ENCODE data around the gene STMND1.

The STMND1 gene

GRCh38 chr6:17120019-17120418 lies 18.2 kb downstream of the STMND1 start:
- no peak overlapping the region for H3K9ac ChIP-seq (ENCODE audit: low read depth in 1 of 2, low read length in 2 of 2)
- no peaks in the 10 kb centered on the region for H3K27me3 ChIP-seq (ENCODE audit: control insufficient read depth in 1 of 2, insufficient read depth in 2 of 2, low read length in 2 of 2)
- H3K4me1 ChIP-seq (ENCODE audit: control insufficient read depth in 1 of 2, insufficient read depth in 2 of 2, low read length in 2 of 2) = no peaks in the 10 kb centered on the region
- H3K9me3 ChIP-seq (ENCODE audit: control insufficient read depth in 1 of 2, low read length in 2 of 2) = no peaks in the 10 kb centered on the region
- H3K27ac ChIP-seq (ENCODE audit: low read depth, low read length) = no peak overlapping the region
- no peaks in the 10 kb centered on the region for H3K36me3 ChIP-seq (ENCODE audit: control insufficient read depth in 1 of 2, insufficient read depth in 2 of 2, low read length in 2 of 2)
- no peak overlapping the region for H3K4me3 ChIP-seq (ENCODE audit: low read depth in 1 of 2, low read length in 2 of 2)

GRCh38 chr6:17125407-17125806 lies 23.6 kb downstream of the STMND1 start:
- no peaks in the 10 kb centered on the region for H3K4me1 ChIP-seq (ENCODE audit: control insufficient read depth in 1 of 2, insufficient read depth in 2 of 2, low read length in 2 of 2)
- H3K36me3 ChIP-seq (ENCODE audit: control insufficient read depth in 1 of 2, insufficient read depth in 2 of 2, low read length in 2 of 2) = no peaks in the 10 kb centered on the region
- H3K9ac ChIP-seq (ENCODE audit: low read depth in 1 of 2, low read length in 2 of 2) = no peak overlapping the region
- H3K4me3 ChIP-seq (ENCODE audit: low read depth in 1 of 2, low read length in 2 of 2) = no peak overlapping the region
- no peak overlapping the region for H3K27ac ChIP-seq (ENCODE audit: low read depth, low read length)
- H3K27me3 ChIP-seq (ENCODE audit: control insufficient read depth in 1 of 2, insufficient read depth in 2 of 2, low read length in 2 of 2) = no peaks in the 10 kb centered on the region
- no peaks in the 10 kb centered on the region for H3K9me3 ChIP-seq (ENCODE audit: control insufficient read depth in 1 of 2, low read length in 2 of 2)

GRCh38 chr6:17130786-17131185 lies 28.9 kb downstream of the STMND1 start:
- no peaks in the 10 kb centered on the region for H3K36me3 ChIP-seq (ENCODE audit: control insufficient read depth in 1 of 2, insufficient read depth in 2 of 2, low read length in 2 of 2)
- no peaks in the 10 kb centered on the region for H3K27me3 ChIP-seq (ENCODE audit: control insufficient read depth in 1 of 2, insufficient read depth in 2 of 2, low read length in 2 of 2)
- H3K9ac ChIP-seq (ENCODE audit: low read depth in 1 of 2, low read length in 2 of 2) = no peak overlapping the region
- no peak overlapping the region for H3K4me3 ChIP-seq (ENCODE audit: low read depth in 1 of 2, low read length in 2 of 2)
- no peaks in the 10 kb centered on the region for H3K4me1 ChIP-seq (ENCODE audit: control insufficient read depth in 1 of 2, insufficient read depth in 2 of 2, low read length in 2 of 2)
- H3K27ac ChIP-seq (ENCODE audit: low read depth, low read length) = no peak overlapping the region
- peaks cover 0 to 4% of the 10 kb centered on the region in 2 donors for H3K9me3 ChIP-seq (ENCODE audit: control insufficient read depth in 1 of 2, low read length in 2 of 2)

DNA sequence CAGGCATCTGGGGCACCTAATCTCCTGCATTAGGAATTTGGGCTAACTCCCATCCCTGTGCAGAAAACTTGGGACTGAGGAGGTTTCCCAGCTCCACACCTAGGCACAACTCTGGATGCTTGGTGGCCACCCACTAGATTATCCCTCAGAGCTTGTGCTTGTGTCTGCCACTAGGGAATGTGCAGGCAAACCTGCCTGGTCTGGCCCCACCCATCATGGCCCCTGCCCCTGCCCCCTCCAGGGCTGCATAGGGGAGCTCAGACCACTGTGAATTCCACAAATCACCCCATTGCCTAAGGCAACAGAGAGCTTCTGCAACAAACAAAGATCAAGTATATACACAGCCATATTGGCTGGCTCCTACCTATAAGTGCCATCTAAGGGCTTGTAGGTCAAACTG lies 31.1 kb downstream of the STMND1 start:
- H3K27me3 ChIP-seq (ENCODE audit: control insufficient read depth in 1 of 2, insufficient read depth in 2 of 2, low read length in 2 of 2) = no peaks in the 10 kb centered on the region
- no peak overlapping the region for H3K4me3 ChIP-seq (ENCODE audit: low read depth in 1 of 2, low read length in 2 of 2)
- H3K4me1 ChIP-seq (ENCODE audit: control insufficient read depth in 1 of 2, insufficient read depth in 2 of 2, low read length in 2 of 2) = no peaks in the 10 kb centered on the region
- H3K9ac ChIP-seq (ENCODE audit: low read depth in 1 of 2, low read length in 2 of 2) = no peak overlapping the region
- H3K36me3 ChIP-seq (ENCODE audit: control insufficient read depth in 1 of 2, insufficient read depth in 2 of 2, low read length in 2 of 2) = no peaks in the 10 kb centered on the region
- no peak overlapping the region for H3K27ac ChIP-seq (ENCODE audit: low read depth, low read length)
- H3K9me3 ChIP-seq (ENCODE audit: control insufficient read depth in 1 of 2, low read length in 2 of 2) = peaks cover 0 to 8% of the 10 kb centered on the region in 2 donors

DNA sequence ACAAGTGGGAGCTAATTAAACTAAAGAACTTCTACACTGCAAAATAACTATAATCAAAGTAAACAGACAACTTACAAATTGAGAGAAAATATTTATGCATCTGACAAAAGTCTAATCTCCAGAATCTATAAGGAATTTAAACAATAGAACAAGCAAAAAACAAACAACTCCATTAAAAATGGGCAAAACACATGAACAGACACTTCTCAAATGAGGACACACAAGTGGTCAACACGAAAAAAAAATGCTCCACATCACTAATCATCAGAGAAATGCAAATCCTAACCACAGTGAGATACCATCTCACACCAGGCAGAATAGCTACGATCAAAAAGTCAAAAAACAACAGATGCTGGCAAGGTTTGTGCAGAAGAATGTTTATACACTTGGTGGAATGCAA lies 36.2 kb downstream of the STMND1 start:
- Histone ChIP-seq H3K36me3 (ENCODE audit: control insufficient read depth in 1 of 2, insufficient read depth in 2 of 2, low read length in 2 of 2) (no peaks in the 10 kb centered on the region), H3K27ac (ENCODE audit: low read depth, low read length) (no peak overlapping the region)

DNA sequence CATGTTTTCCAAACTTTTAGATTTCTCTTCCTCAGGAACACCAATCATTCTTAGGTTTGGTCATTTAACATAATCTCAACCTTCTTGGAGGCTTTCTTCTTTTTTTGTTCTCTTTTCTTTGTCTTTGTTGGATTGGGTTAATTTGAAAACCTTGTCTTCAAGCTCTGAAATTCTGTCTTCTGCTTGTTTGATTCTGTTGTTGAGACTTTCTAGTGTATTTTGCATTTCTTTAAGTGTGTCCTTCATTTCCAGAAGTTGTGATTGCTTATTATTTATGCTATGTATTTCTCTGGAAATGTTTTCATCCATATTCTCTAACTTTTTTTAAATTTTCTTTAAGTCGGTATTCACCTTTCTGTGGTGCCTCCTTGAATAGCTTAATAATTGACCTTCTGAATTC lies 42.2 kb downstream of the STMND1 start:
- H3K9ac ChIP-seq (ENCODE audit: low read depth in 1 of 2, low read length in 2 of 2) = no peak overlapping the region
- no peaks in the 10 kb centered on the region for H3K4me1 ChIP-seq (ENCODE audit: control insufficient read depth in 1 of 2, insufficient read depth in 2 of 2, low read length in 2 of 2)
- H3K36me3 ChIP-seq (ENCODE audit: control insufficient read depth in 1 of 2, insufficient read depth in 2 of 2, low read length in 2 of 2) = no peaks in the 10 kb centered on the region
- H3K27me3 ChIP-seq (ENCODE audit: control insufficient read depth in 1 of 2, insufficient read depth in 2 of 2, low read length in 2 of 2) = no peaks in the 10 kb centered on the region
- no peak overlapping the region for H3K4me3 ChIP-seq (ENCODE audit: low read depth in 1 of 2, low read length in 2 of 2)
- no peak overlapping the region for H3K27ac ChIP-seq (ENCODE audit: low read depth, low read length)
- H3K9me3 ChIP-seq (ENCODE audit: control insufficient read depth in 1 of 2, low read length in 2 of 2) = no peaks in the 10 kb centered on the region

More for the DNA sequence above, 36.2 kb downstream of the STMND1 start:
- Histone ChIP-seq H3K4me3 (ENCODE audit: low read depth in 1 of 2, low read length in 2 of 2) (no peak overlapping the region), H3K27me3 (ENCODE audit: control insufficient read depth in 1 of 2, insufficient read depth in 2 of 2, low read length in 2 of 2) (no peaks in the 10 kb centered on the region), H3K4me1 (ENCODE audit: control insufficient read depth in 1 of 2, insufficient read depth in 2 of 2, low read length in 2 of 2) (no peaks in the 10 kb centered on the region), H3K9ac (ENCODE audit: low read depth in 1 of 2, low read length in 2 of 2) (no peak overlapping the region), H3K9me3 (ENCODE audit: control insufficient read depth in 1 of 2, low read length in 2 of 2) (peaks cover 3 to 14% of the 10 kb centered on the region in 2 donors)

DNA sequence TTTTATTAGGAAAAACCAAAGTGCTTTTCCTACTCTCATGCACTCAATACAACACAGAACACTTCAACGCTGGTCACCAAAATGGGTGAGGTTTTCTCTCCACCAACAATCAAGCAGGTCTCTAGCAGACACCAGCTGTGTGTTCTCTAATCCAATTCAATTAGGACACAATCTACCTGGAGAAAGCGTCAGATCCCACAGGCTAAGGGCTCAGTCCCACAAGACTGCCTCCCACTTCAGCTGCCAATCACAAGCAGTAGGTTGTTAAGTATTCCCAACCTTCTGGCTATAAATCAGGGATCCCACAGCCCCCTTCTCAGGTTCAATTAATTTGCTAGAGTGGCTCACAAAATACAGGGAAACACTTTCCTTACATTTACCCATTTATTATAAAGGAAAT lies 47.7 kb downstream of the STMND1 start:
- no peaks in the 10 kb centered on the region for H3K27me3 ChIP-seq (ENCODE audit: control insufficient read depth in 1 of 2, insufficient read depth in 2 of 2, low read length in 2 of 2)
- no peak overlapping the region for H3K27ac ChIP-seq (ENCODE audit: low read depth, low read length)
- H3K9ac ChIP-seq (ENCODE audit: low read depth in 1 of 2, low read length in 2 of 2) = no peak overlapping the region
- no peak overlapping the region for H3K4me3 ChIP-seq (ENCODE audit: low read depth in 1 of 2, low read length in 2 of 2)
- no peaks in the 10 kb centered on the region for H3K4me1 ChIP-seq (ENCODE audit: control insufficient read depth in 1 of 2, insufficient read depth in 2 of 2, low read length in 2 of 2)
- H3K36me3 ChIP-seq (ENCODE audit: control insufficient read depth in 1 of 2, insufficient read depth in 2 of 2, low read length in 2 of 2) = no peaks in the 10 kb centered on the region
- peaks cover 0 to 14% of the 10 kb centered on the region in 2 donors for H3K9me3 ChIP-seq (ENCODE audit: control insufficient read depth in 1 of 2, low read length in 2 of 2)

DNA sequence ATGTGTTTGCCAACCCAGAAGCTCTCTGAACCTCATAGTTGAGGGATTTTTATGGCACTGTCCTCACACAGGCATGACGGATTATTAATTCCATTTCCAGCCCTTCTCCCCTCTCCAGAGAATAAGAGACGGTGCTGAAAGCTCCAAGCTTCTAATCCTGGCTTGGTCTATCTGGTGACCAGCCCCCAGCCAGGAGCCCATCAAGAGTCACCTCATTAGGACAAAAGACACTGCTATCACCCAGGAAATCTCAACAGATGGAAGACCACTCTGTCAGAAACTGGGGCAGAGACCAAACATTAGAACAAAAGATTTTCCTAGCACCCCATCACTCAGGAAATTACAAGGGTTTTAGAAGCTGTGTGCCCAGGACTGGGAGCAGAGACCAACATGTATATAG lies 48.2 kb downstream of the STMND1 start:
- Histone ChIP-seq H3K27me3 (ENCODE audit: control insufficient read depth in 1 of 2, insufficient read depth in 2 of 2, low read length in 2 of 2) (no peaks in the 10 kb centered on the region), H3K27ac (ENCODE audit: low read depth, low read length) (no peak overlapping the region), H3K4me3 (ENCODE audit: low read depth in 1 of 2, low read length in 2 of 2) (no peak overlapping the region), H3K9ac (ENCODE audit: low read depth in 1 of 2, low read length in 2 of 2) (no peak overlapping the region), H3K4me1 (ENCODE audit: control insufficient read depth in 1 of 2, insufficient read depth in 2 of 2, low read length in 2 of 2) (no peaks in the 10 kb centered on the region), H3K36me3 (ENCODE audit: control insufficient read depth in 1 of 2, insufficient read depth in 2 of 2, low read length in 2 of 2) (no peaks in the 10 kb centered on the region), H3K9me3 (ENCODE audit: control insufficient read depth in 1 of 2, low read length in 2 of 2) (peaks cover 0 to 14% of the 10 kb centered on the region in 2 donors)

- Histone ChIP-seq H3K4me3 (ENCODE audit: low read depth in 1 of 2, low read length in 2 of 2) (no peak overlapping the region), H3K9me3 (ENCODE audit: control insufficient read depth in 1 of 2, low read length in 2 of 2) (peaks cover 0 to 14% of the 10 kb centered on the region in 2 donors), H3K4me1 (ENCODE audit: control insufficient read depth in 1 of 2, insufficient read depth in 2 of 2, low read length in 2 of 2) (no peaks in the 10 kb centered on the region), H3K9ac (ENCODE audit: low read depth in 1 of 2, low read length in 2 of 2) (no peak overlapping the region), H3K27me3 (ENCODE audit: control insufficient read depth in 1 of 2, insufficient read depth in 2 of 2, low read length in 2 of 2) (no peaks in the 10 kb centered on the region), H3K27ac (ENCODE audit: low read depth, low read length) (no peak overlapping the region), H3K36me3 (ENCODE audit: control insufficient read depth in 1 of 2, insufficient read depth in 2 of 2, low read length in 2 of 2) (no peaks in the 10 kb centered on the region)
These were observed 50.0 kb downstream of the STMND1 start for GRCh38 chr6:17151888-17152287.

GRCh38 chr6:17152703-17153102 lies 50.9 kb downstream of the STMND1 start:
- H3K27ac ChIP-seq (ENCODE audit: low read depth, low read length) = no peak overlapping the region
- H3K4me1 ChIP-seq (ENCODE audit: control insufficient read depth in 1 of 2, insufficient read depth in 2 of 2, low read length in 2 of 2) = no peaks in the 10 kb centered on the region
- H3K9ac ChIP-seq (ENCODE audit: low read depth in 1 of 2, low read length in 2 of 2) = no peak overlapping the region
- peaks cover 0 to 14% of the 10 kb centered on the region in 2 donors for H3K9me3 ChIP-seq (ENCODE audit: control insufficient read depth in 1 of 2, low read length in 2 of 2)
- H3K27me3 ChIP-seq (ENCODE audit: control insufficient read depth in 1 of 2, insufficient read depth in 2 of 2, low read length in 2 of 2) = no peaks in the 10 kb centered on the region
- H3K36me3 ChIP-seq (ENCODE audit: control insufficient read depth in 1 of 2, insufficient read depth in 2 of 2, low read length in 2 of 2) = no peaks in the 10 kb centered on the region
- H3K4me3 ChIP-seq (ENCODE audit: low read depth in 1 of 2, low read length in 2 of 2) = no peak overlapping the region

Measured in duodenal mucosa (tissue), 2 donors.